ENCODE data around the gene CACNA1C.

The CACNA1C gene

GRCh38 chr12:2212537-2212936 is 159.8 kb downstream of the CACNA1C start:
- H3K79me2 ChIP-seq (ENCODE audit: insufficient read depth, low read depth): no peaks in the 10 kb centered on the region
- no peaks in the 10 kb centered on the region for H4K20me1 ChIP-seq (ENCODE audit: insufficient read depth)
- H3K27ac ChIP-seq: no peak overlapping the region
- H3K9ac ChIP-seq: no peak overlapping the region
- H3K27me3 ChIP-seq (ENCODE audit: insufficient read depth, low read depth): no peaks in the 10 kb centered on the region
- H3K36me3 ChIP-seq (ENCODE audit: insufficient read depth): no peaks in the 10 kb centered on the region
- no peak for TF ChIP-seq CTCF (conservative IDR thresholded peaks at IDR 0.05; ENCODE audit: low read depth, low read length)
- no peaks in the 10 kb centered on the region for H3K4me1 ChIP-seq (ENCODE audit: low read depth, poor library complexity, severe bottlenecking)
- H3K4me3 ChIP-seq (IDR thresholded peaks at IDR 0.05; ENCODE audit: insufficient read depth, low read depth, low read length): no peak overlapping the region
- H2AFZ ChIP-seq (ENCODE audit: low read depth): no peak overlapping the region
- H3K4me2 ChIP-seq: no peak overlapping the region

GRCh38 chr12:2212971-2213869 is 160.4 kb downstream of the CACNA1C start:
- Histone ChIP-seq H3K4me3 (IDR thresholded peaks at IDR 0.05; ENCODE audit: insufficient read depth, low read depth, low read length) (no peak overlapping the region), H3K4me2 (no peak overlapping the region), H2AFZ (ENCODE audit: low read depth) (no peak overlapping the region), H3K79me2 (ENCODE audit: insufficient read depth, low read depth) (no peaks in the 10 kb centered on the region), H3K4me1 (ENCODE audit: low read depth, poor library complexity, severe bottlenecking) (no peaks in the 10 kb centered on the region), H3K9ac (no peak overlapping the region), H4K20me1 (ENCODE audit: insufficient read depth) (no peaks in the 10 kb centered on the region), H3K27ac (no peak overlapping the region), H3K36me3 (ENCODE audit: insufficient read depth) (no peaks in the 10 kb centered on the region), H3K27me3 (ENCODE audit: insufficient read depth, low read depth) (no peaks in the 10 kb centered on the region)
- no peak for TF ChIP-seq CTCF (conservative IDR thresholded peaks at IDR 0.05; ENCODE audit: low read depth, low read length)

GRCh38 chr12:2214411-2214810 is 161.6 kb downstream of the CACNA1C start:
- Histone ChIP-seq H3K27ac (no peak overlapping the region), H3K9ac (no peak overlapping the region), H3K4me3 (IDR thresholded peaks at IDR 0.05; ENCODE audit: insufficient read depth, low read depth, low read length) (no peak overlapping the region), H3K4me2 (no peak overlapping the region), H3K27me3 (ENCODE audit: insufficient read depth, low read depth) (no peaks in the 10 kb centered on the region), H3K4me1 (ENCODE audit: low read depth, poor library complexity, severe bottlenecking) (no peaks in the 10 kb centered on the region), H3K79me2 (ENCODE audit: insufficient read depth, low read depth) (no peaks in the 10 kb centered on the region), H4K20me1 (ENCODE audit: insufficient read depth) (no peaks in the 10 kb centered on the region), H2AFZ (ENCODE audit: low read depth) (no peak overlapping the region), H3K36me3 (ENCODE audit: insufficient read depth) (no peaks in the 10 kb centered on the region)
- no peak for TF ChIP-seq CTCF (conservative IDR thresholded peaks at IDR 0.05; ENCODE audit: low read depth, low read length)

GRCh38 chr12:2215709-2216560 is 163.1 kb downstream of the CACNA1C start:
- Histone ChIP-seq H3K4me3 (IDR thresholded peaks at IDR 0.05; ENCODE audit: insufficient read depth, low read depth, low read length) (no peak overlapping the region), H3K4me2 (no peak overlapping the region), H2AFZ (ENCODE audit: low read depth) (no peak overlapping the region), H3K79me2 (ENCODE audit: insufficient read depth, low read depth) (no peaks in the 10 kb centered on the region), H3K27me3 (ENCODE audit: insufficient read depth, low read depth) (no peaks in the 10 kb centered on the region), H3K9ac (no peak overlapping the region), H3K36me3 (ENCODE audit: insufficient read depth) (no peaks in the 10 kb centered on the region), H3K27ac (no peak overlapping the region), H4K20me1 (ENCODE audit: insufficient read depth) (no peaks in the 10 kb centered on the region), H3K4me1 (ENCODE audit: low read depth, poor library complexity, severe bottlenecking) (no peaks in the 10 kb centered on the region)
- TF ChIP-seq CTCF (conservative IDR thresholded peaks at IDR 0.05; ENCODE audit: low read depth, low read length): no peak
